Right renal pelvis (tissue), 4 donors: ENCODE results near the gene TOP2A. TPM values are rescaled to one million over a fixed set of nuclear protein-coding genes. Genes with fewer than 3 reads are reported as not detected.

Experiments used
- DNase-seq, 4 donors: peaks; one replicate each; pipeline ENCODE4 v3.0.0-alpha.2; 2013; ENCODE audit warnings: low read depth in 4 of 4, low spot score in 3 of 4, missing footprints in 1 of 4
- polyA plus RNA-seq, 4 donors: library from polyadenylated mRNA; unstranded; fragments of 120-200 nt; gene quantifications; one replicate each; pipeline ENCODE4 v1.2.1, GENCODE V29; 2013; ENCODE audit not compliant: insufficient read length in 4 of 4

TOP2A gene
- polyA plus RNA-seq, 4 donors, result 164 to 196 (median 176) TPM

GRCh38 chr17:40454613-40454995 lies 36.9 kb upstream of the TOP2A start:
- no peak for DNase-seq

- no peak for DNase-seq
These were observed 36.4 kb upstream of the TOP2A start for GRCh38 chr17:40453881-40454612.

GRCh38 chr17:40452921-40453378 lies 35.3 kb upstream of the TOP2A start:
- no peak for DNase-seq

- DNase-seq, result no peak
These were observed 34.6 kb upstream of the TOP2A start for GRCh38 chr17:40452216-40452787.

- no peak for DNase-seq
These were observed 33.7 kb upstream of the TOP2A start for GRCh38 chr17:40451420-40451819.

GRCh38 chr17:40450175-40450574 lies 32.5 kb upstream of the TOP2A start:
- DNase-seq, result no peak

GRCh38 chr17:40448639-40449261 lies 31.1 kb upstream of the TOP2A start:
- DNase-seq, result no peak

GRCh38 chr17:40448213-40448638 lies 30.5 kb upstream of the TOP2A start:
- DNase-seq, result no peak

GRCh38 chr17:40447806-40448205 lies 30.1 kb upstream of the TOP2A start:
- DNase-seq, result no peak

- no peak for DNase-seq
These were observed 29.5 kb upstream of the TOP2A start for GRCh38 chr17:40447148-40447644.

- DNase-seq, result no peak
These were observed 28.2 kb upstream of the TOP2A start for GRCh38 chr17:40445751-40446468.

GRCh38 chr17:40443988-40444899 lies 26.5 kb upstream of the TOP2A start:
- no peak for DNase-seq

- no peak for DNase-seq
These were observed 25.7 kb upstream of the TOP2A start, which contains the start of gene IGFBP4 for GRCh38 chr17:40443196-40443987. TSS of gene IGFBP4 (plus strand) at chr17:40443450. CDS start at chr17:40443736, 286 bp downstream.

- no peak for DNase-seq
These were observed 24.9 kb upstream of the TOP2A start for GRCh38 chr17:40442392-40443195.

GRCh38 chr17:40440166-40440565 lies 22.5 kb upstream of the TOP2A start:
- no peak for DNase-seq

GRCh38 chr17:40437095-40437732 lies 19.5 kb upstream of the TOP2A start:
- no peak for DNase-seq

- no peak for DNase-seq
These were observed 18.9 kb upstream of the TOP2A start for GRCh38 chr17:40436636-40437035.
